K562 (cell line): ENCODE data around the gene CFP. TPM values are rescaled to one million over a fixed set of nuclear protein-coding genes. Genes with fewer than 3 reads are reported as not detected.
A peak's percentile ranks its signal among the peaks of the same experiment; 100 is the strongest.

ENCODE experiments used
- ATAC-seq: fragments of 200-7000 bp; cut with Tn5 transposase; 3 replicates; pipeline ENCODE4 v1.9.1; 2020; ENCODE audit warnings: moderate library complexity
- BruUV-seq: library from RNA; stranded (reverse); fragments of 400-500 nt; replicated peaks from 2 replicates; lab custom pipeline; 2021; lab: Mats Ljungman, UMichigan
- CTCF ChIA-PET: fragments of 300-600 bp; formaldehyde crosslinking; extraction: SDS; loops from one replicate; lab custom pipeline; 2021; ENCODE audit warnings: low intra/inter-chr PET ratio; lab: Yijun Ruan, JAX
- POLR2A ChIA-PET: fragments of 300-600, 350-650 bp; sonication (Branson Sonifier 250); formaldehyde crosslinking; extraction: SDS; loops from one replicate; lab custom pipeline; 2021; ENCODE audit warnings: antibody characterized with exemption, inconsistent platforms; lab: Yijun Ruan, JAX
- DNase-seq, 4 experiments: peaks; one replicate each; pipeline versions ENCODE4 v3.0.0 to v3.0.0-alpha.2; 2011 to 2018; ENCODE audit warnings: low spot score in 3 of 4, mixed read lengths in 3 of 4; ENCODE audit errors: extremely low read depth in 1 of 4
- FAIRE-seq: peaks from 2 replicates; lab custom pipeline; 2011; peaks lifted over from hg19 to GRCh38; lab: Jason Lieb, UNC
- H2AFZ ChIP-seq: 2 replicates; pipeline ENCODE4 v1.6.0; 2011; ENCODE audit warnings: low read depth, low read length, control low read depth, inconsistent platforms
- H3K27ac ChIP-seq: fragments of 200-600 bp; 3 replicates; pipeline ENCODE4 v1.8.0; 2011; ENCODE audit warnings: low read depth, mild to moderate bottlenecking, control low read depth, inconsistent platforms, low read length, moderate library complexity, mixed read lengths; ENCODE audit errors: extremely low read depth
- H3K27me3 ChIP-seq, 2 experiments: fragments of 300-600 bp in 1 of 2; 2 replicates in 1 of 2; 3 replicates in 1 of 2; pipeline versions ENCODE4 v1.6.0 to v1.8.0; 2011; ENCODE audit warnings: inconsistent platforms in 2 of 2, low read length in 2 of 2, mild to moderate bottlenecking in 1 of 2, mixed read lengths in 1 of 2, moderate library complexity in 1 of 2; ENCODE audit not compliant: control insufficient read depth in 2 of 2, insufficient read depth in 2 of 2
- H3K36me3 ChIP-seq: fragments of 300-600 bp; 3 replicates; pipeline ENCODE4 v1.8.0; 2011; ENCODE audit warnings: mild to moderate bottlenecking, low read length, inconsistent platforms; ENCODE audit not compliant: control insufficient read depth, insufficient read depth
- H3K4me1 ChIP-seq, 2 experiments: fragments of 200-600 bp in 1 of 2; replicated peaks in 1 of 2; 2 replicates in 1 of 2; 3 replicates in 1 of 2; pipeline versions ENCODE4 v1.5.1 to v1.8.0; 2011; ENCODE audit warnings: inconsistent platforms in 2 of 2, low read length in 2 of 2, mild to moderate bottlenecking in 1 of 2, mixed read lengths in 1 of 2, moderate library complexity in 1 of 2; ENCODE audit not compliant: control insufficient read depth in 2 of 2, insufficient read depth in 2 of 2
- H3K4me2 ChIP-seq: 2 replicates; pipeline ENCODE4 v1.6.1; 2011; ENCODE audit warnings: low read length, control low read depth, inconsistent platforms, mixed read lengths; ENCODE audit not compliant: insufficient read depth
- H3K4me3 ChIP-seq: fragments of 200-600 bp; sonication (generic), shearing (Covaris generic); 2 replicates; pipeline ENCODE4 v1.5.1; 2016; ENCODE audit warnings: control low read depth, inconsistent platforms
- H3K79me2 ChIP-seq: fragments of 200-600 bp; 3 replicates; pipeline ENCODE4 v1.8.0; 2011; ENCODE audit warnings: low read length, inconsistent platforms; ENCODE audit not compliant: control insufficient read depth, insufficient read depth
- H3K9ac ChIP-seq, 2 experiments: 2 replicates each; pipeline versions ENCODE4 v1.6.0 to v1.6.1; 2011; ENCODE audit warnings: low read depth in 2 of 2, low read length in 2 of 2, control low read depth in 1 of 2, inconsistent platforms in 1 of 2, mild to moderate bottlenecking in 1 of 2, mixed read lengths in 1 of 2; ENCODE audit not compliant: insufficient read depth in 1 of 2
- H3K9me1 ChIP-seq: one replicate; pipeline ENCODE4 v1.6.0; 2011; ENCODE audit warnings: inconsistent platforms, mild to moderate bottlenecking, low read length, moderate library complexity; ENCODE audit not compliant: control insufficient read depth, insufficient read depth
- H3K9me3 ChIP-seq: replicated peaks from 2 replicates; pipeline ENCODE4 v1.5.1; 2011; ENCODE audit warnings: low read depth, low read length, inconsistent platforms; ENCODE audit not compliant: control insufficient read depth, insufficient read depth
- H4K20me1 ChIP-seq: replicated peaks from 2 replicates; pipeline ENCODE4 v1.6.1; 2011; ENCODE audit warnings: low read length, inconsistent platforms, mixed read lengths; ENCODE audit not compliant: control insufficient read depth, insufficient read depth
- CBX5 ChIP-seq: IDR thresholded peaks from 2 replicates; pipeline ENCODE4 v1.6.1; 2014; ENCODE audit warnings: low read depth, borderline replicate concordance
- ELF1 ChIP-seq: fragments of 200-800 bp; sonication (Bioruptor generic); IDR thresholded peaks from 2 replicates; pipeline ENCODE4 v1.6.1; 2016; ENCODE audit warnings: missing genetic modification characterization, missing compliant biosample characterization
- PHB ChIP-seq: fragments of 250-450 bp; sonication (Bioruptor Pico); IDR thresholded peaks from 2 replicates; pipeline ENCODE4 v1.5.0; 2021
- PTBP1 ChIP-seq: fragments of 200-400 bp; formaldehyde crosslinking; IDR thresholded peaks from 2 replicates; pipeline ENCODE4 v1.6.1; 2017; ENCODE audit warnings: low read depth, low read length
- PYGO2 ChIP-seq: fragments of 450-650 bp; IDR thresholded peaks from 2 replicates; pipeline ENCODE4 v1.6.1; 2016; ENCODE audit warnings: mild to moderate bottlenecking, missing genetic modification characterization, moderate library complexity, missing compliant biosample characterization
- RBM34 ChIP-seq: fragments of 200-400 bp; formaldehyde crosslinking; IDR thresholded peaks from 2 replicates; pipeline ENCODE4 v1.6.1; 2018; ENCODE audit warnings: low read length, borderline replicate concordance; ENCODE audit not compliant: insufficient read depth
- RCOR1 ChIP-seq, 2 experiments: IDR thresholded peaks; 2 replicates each; pipeline ENCODE4 v1.6.1; 2012; ENCODE audit warnings: low read depth in 2 of 2, low read length in 2 of 2, borderline replicate concordance in 1 of 2, improper control_type of control experiment in 1 of 2
- SPI1 ChIP-seq: IDR thresholded peaks from 2 replicates; pipeline ENCODE4 v1.6.1; 2011; ENCODE audit warnings: low read depth, low read length, control low read depth, borderline replicate concordance
- WGBS: fragments of 100-300 bp; shearing (Covaris generic); methylation state at CpG from one replicate; pipeline ENCODE4 v1.1.6; 2016; ENCODE audit warnings: low coverage, mixed read lengths; ENCODE audit not compliant: insufficient coverage; ENCODE audit errors: missing lambda C conversion rate; 5-methylcytosine and 5-hydroxymethylcytosine counted together
- in situ Hi-C: fragments of 300-500 bp; cut with MboI; formaldehyde crosslinking; loops from 4 replicates; pipeline ENCODE4 v1.15.0; 2018; ENCODE audit warnings: inconsistent platforms, mixed read lengths
- intact Hi-C: fragments of 100-400 bp; cut with micrococcal nuclease; formaldehyde crosslinking; loops from 2 replicates; pipeline ENCODE4 v1.14.2; 2022
- polyA plus RNA-seq, 8 experiments: library from polyadenylated mRNA; depleted of rRNA in 4 of 8; stranded (reverse) in 5 of 8; unstranded in 3 of 8; fragments of >200 nt; fragmentation: Nextera tagmentation in 2 of 8; fragmentation: Illumina TruSeq in 1 of 8; extraction: Ambion mirVana in 2 of 8; extraction: Trizol in 1 of 8; gene quantifications; 2 replicates each; pipeline versions ENCODE4 v1.2.1 to v1.2.3, GENCODE V29; 2011 to 2014; ENCODE audit warnings: inconsistent platforms in 1 of 8, missing spikeins in 1 of 8
- total RNA-seq, 7 experiments: library from RNA; depleted of rRNA in 6 of 7; stranded (reverse); fragments of >200 nt in 6 of 7; fragmentation: Illumina TruSeq in 2 of 7; extraction: Trizol in 2 of 7; gene quantifications; 2 replicates each; pipeline versions ENCODE4 v1.2.1 to v1.2.3, GENCODE V29; 2011 to 2021; ENCODE audit warnings: low replicate concordance in 1 of 7

CFP gene
- total and polyA plus RNA-seq, 9 of the 15 experiments (the other 6 are each of a cell fraction or from before 2014, with no cell fraction given), result 0.18 to 2.0 (median 0.55) TPM

DNA sequence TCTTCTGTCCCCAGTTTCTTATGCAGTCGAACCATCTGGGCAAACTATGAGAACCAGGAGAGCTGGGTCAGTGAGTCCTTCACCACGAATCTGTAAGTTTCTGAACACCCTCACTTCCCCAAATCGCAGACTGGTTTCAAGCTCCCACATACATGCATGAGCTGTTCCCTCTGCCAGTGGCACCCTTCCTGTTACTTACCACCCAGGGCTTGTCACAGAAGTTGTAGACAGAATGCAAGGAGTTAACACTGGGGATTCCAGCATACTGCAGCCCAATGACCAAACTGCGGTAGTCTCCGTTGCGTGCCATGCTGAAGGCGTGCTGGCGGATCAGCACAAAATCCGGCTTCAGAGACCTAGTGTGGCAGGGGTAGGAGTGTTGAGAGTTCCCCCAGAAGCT, 24.7 kb downstream of the CFP start:
- Histone ChIP-seq H3K36me3 (no peaks in the 10 kb centered on the region), H3K27me3 (no peaks in the 10 kb centered on the region)
- no peak for TF ChIP-seq PHB (CRISPR knock-in tag)
- TF ChIP-seq RCOR1 (IDR thresholded peaks at IDR 0.05; ENCODE audit: borderline replicate concordance in 1 of 2, low read depth in 2 of 2, low read length in 2 of 2), result no peak
- 0 out of 2 replicates have a peak, but pooled peaks have one; percentile 7 for TF ChIP-seq SPI1
- no peak for TF ChIP-seq CBX5
- no peak for TF ChIP-seq PYGO2 (tag)
- no peak for TF ChIP-seq ELF1 (tag)
- TF ChIP-seq PTBP1, result no peak
- no peak for TF ChIP-seq RBM34
- TF ChIP-seq, all 486 proteins: peak for 1
- no peak overlapping the region for H3K27ac ChIP-seq
- ChIA-PET POLR2A (no interaction called here), CTCF (no interaction called here)
- no peaks in the 10 kb centered on the region for H4K20me1 ChIP-seq
- H3K9ac ChIP-seq, result no peak overlapping the region
- no peak overlapping the region for H3K4me3 ChIP-seq
- H3K79me2 ChIP-seq, result no peaks in the 10 kb centered on the region
- no peaks in the 10 kb centered on the region for H3K9me1 ChIP-seq
- H3K4me2 ChIP-seq, result no peak overlapping the region
- DNase-seq (no peak), FAIRE-seq (no peak), ATAC-seq (no peak)
- in situ Hi-C loops (no loop called here), intact Hi-C loops (no loop called here)
- no peak overlapping the region for H2AFZ ChIP-seq
- WGBS, result 50% methylated on average over 9 of the region's 9 CpGs
- 0 out of 2 replicates have a peak, but pooled peaks cover 2% of the 10 kb centered on the region for H3K9me3 ChIP-seq
- H3K4me1 ChIP-seq, result peaks cover 7% of the 10 kb centered on the region in 2 experiments; a peak in 4 of 5 replicates
- no TSS peak for BruUV-seq
